Body of pancreas (tissue), 2 donors: Measurements from ENCODE around the gene GAST. TPM values are rescaled to one million over a fixed set of nuclear protein-coding genes. Genes with fewer than 3 reads are reported as not detected.

Experiments used
- small RNA-seq: library from RNA; depleted of rRNA; stranded (forward); fragments of <200 nt; gene quantifications from one replicate; pipeline ENCODE3, GENCODE V24; 2016
- total RNA-seq, 2 donors: library from RNA; depleted of rRNA; stranded (reverse); fragments of >200 nt; gene quantifications; one replicate each; pipeline ENCODE4 v1.1.0, GENCODE V29; 2016

Gene GAST
- total RNA-seq, 2 donors from 2014 or later, result not detected

Small RNA genes within 50 kb of the gene (small RNA-seq; reads per million reads assigned to genes)
- gene RN7SL399P, result not detected
- gene RNA5SP442, result 0.23 reads per million

Other genes with a start within 250 kb of the GAST start
- gene KRT32, start 244.9 kb upstream of the GAST start, total RNA-seq, result not detected
- not detected for gene KRT35, start 231.2 kb upstream of the GAST start, total RNA-seq
- not detected for gene KRT36, start 222.4 kb upstream of the GAST start, total RNA-seq
- not detected for gene KRT13, start 206.7 kb upstream of the GAST start, total RNA-seq
- under 1 TPM in 1 of 2 donors, not detected in 1; 0.52 TPM for gene KRT15, start 193.4 kb upstream of the GAST start, total RNA-seq
- gene KRT19, start 184.0 kb upstream of the GAST start, total RNA-seq, result 100 to 1,000 TPM in 1 of 2 donors, 10 to 100 TPM in 1; 77.5 to 121 TPM
- gene KRT9, start 140.3 kb upstream of the GAST start, total RNA-seq, result not detected
- gene KRT14, start 125.4 kb upstream of the GAST start, total RNA-seq, result 1 to 10 TPM in 1 of 2 donors, not detected in 1; 2.3 TPM
- 1 to 10 TPM; 1.6 to 4.2 TPM for gene KRT16, start 99.6 kb upstream of the GAST start, total RNA-seq
- gene KRT17, start 87.8 kb upstream of the GAST start, total RNA-seq, result 1 to 10 TPM; 4.4 to 5.9 TPM
- 100 to 1,000 TPM in 1 of 2 donors, 10 to 100 TPM in 1; 99.5 to 120 TPM for gene EIF1, start 23.4 kb upstream of the GAST start, total RNA-seq
- gene HAP1, start 22.3 kb downstream of the GAST start, total RNA-seq, result 1 to 10 TPM in 1 of 2 donors, under 1 TPM in 1; 0.52 to 1.3 TPM
- 10 to 100 TPM; 67.9 to 85.4 TPM for gene JUP, start 74.4 kb downstream of the GAST start, total RNA-seq
- 10 to 100 TPM; 18.4 to 22.7 TPM for gene P3H4, start 99.6 kb downstream of the GAST start, total RNA-seq
- gene FKBP10, start 100.7 kb downstream of the GAST start, total RNA-seq, result 10 to 100 TPM; 22.3 to 33.6 TPM
- 10 to 100 TPM; 43.1 to 46.5 TPM for gene NT5C3B, start 123.9 kb downstream of the GAST start, total RNA-seq
- gene KLHL10, start 125.5 kb downstream of the GAST start, total RNA-seq, result not detected
- 10 to 100 TPM; 15.2 to 16.3 TPM for gene KLHL11, start 153.1 kb downstream of the GAST start, total RNA-seq
- gene ACLY, start 206.6 kb downstream of the GAST start, total RNA-seq, result 10 to 100 TPM; 39.2 to 59.0 TPM
- under 1 TPM; 0.26 to 0.66 TPM for gene ODAD4, start 218.3 kb downstream of the GAST start, total RNA-seq